Activated CD8-positive, alpha-beta memory T cell treated with anti-CD3 and anti-CD28 coated beads for 1 hour (primary cell): ENCODE data around the gene BHLHA15.

Experiments
- DNase-seq, 2 donors: peaks; one replicate each; pipeline ENCODE4 v3.0.0-alpha.2; 2020; ENCODE audit warnings: low read depth in 1 of 2; ENCODE audit errors: extremely low read depth in 1 of 2

The BHLHA15 gene

DNA sequence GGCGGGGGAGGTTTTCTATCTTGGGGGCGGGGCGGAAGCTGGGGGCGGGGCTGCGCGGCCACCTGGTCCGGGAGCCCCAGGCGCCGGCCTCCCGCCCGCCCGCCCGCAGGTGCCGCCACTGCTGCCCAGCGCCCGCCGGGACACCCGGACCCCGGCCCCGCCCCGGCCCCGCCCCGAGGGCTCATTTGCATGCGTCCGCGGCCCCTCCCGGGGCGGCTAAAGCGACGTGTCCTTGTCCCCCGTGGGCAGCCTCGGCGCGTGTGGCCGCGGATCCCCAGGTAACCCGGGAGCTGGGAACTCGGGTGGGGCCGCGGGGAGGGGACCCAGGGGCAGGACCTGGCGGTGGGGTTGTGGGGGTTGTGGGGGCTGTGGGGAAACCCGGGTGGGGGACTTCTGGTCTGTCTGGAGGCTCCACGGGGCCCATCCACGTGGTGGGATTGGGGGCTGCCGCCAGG is at the start of gene BHLHA15:
TSS of gene BHLHA15 (plus strand) at position 219 of the 455 bp plus-strand sequence. CDS start 871 bp downstream, outside the sequence.
- DNase-seq = peak in 1 of 2 donors; percentile 4

DNA sequence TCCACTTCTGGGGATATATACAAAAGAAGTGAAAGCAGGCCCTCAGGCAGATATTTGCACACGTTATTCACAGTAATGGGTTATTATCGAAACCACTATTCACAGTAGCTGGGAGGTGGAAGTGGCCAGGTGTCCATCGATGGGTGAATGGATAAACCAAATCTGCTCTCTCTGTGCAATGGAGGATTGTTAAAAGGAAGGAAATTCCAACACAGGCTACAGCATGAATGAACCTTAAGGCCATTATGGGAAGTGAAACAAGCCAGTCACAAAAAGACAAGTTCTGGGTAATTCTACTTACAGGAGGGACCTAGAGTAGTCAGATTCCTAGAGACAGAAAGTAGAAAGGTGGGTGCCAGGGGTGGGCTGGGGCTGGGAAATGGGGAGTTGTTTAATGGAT is 48.5 kb upstream of the BHLHA15 start:
- DNase-seq = no peak

DNA sequence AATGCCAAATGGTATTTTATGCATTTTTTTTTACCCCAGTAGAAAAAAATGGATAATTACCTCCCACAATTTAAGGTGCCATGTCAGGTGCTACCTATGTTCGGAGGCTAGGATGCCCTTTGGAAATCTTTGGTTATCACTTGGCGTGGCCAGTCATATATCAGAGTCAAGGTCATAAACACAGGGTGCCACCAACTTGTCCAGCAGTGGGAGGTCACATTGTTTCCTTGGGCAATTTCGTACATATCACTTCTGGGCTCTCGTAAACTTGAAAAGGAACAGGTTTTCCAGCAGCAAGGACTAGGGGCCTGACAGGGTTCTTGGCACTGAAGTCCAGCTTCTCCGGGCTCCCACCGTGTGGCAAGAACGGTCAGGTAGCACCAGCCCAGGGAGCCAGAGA is 48.0 kb upstream of the BHLHA15 start:
- DNase-seq = no peak

DNA sequence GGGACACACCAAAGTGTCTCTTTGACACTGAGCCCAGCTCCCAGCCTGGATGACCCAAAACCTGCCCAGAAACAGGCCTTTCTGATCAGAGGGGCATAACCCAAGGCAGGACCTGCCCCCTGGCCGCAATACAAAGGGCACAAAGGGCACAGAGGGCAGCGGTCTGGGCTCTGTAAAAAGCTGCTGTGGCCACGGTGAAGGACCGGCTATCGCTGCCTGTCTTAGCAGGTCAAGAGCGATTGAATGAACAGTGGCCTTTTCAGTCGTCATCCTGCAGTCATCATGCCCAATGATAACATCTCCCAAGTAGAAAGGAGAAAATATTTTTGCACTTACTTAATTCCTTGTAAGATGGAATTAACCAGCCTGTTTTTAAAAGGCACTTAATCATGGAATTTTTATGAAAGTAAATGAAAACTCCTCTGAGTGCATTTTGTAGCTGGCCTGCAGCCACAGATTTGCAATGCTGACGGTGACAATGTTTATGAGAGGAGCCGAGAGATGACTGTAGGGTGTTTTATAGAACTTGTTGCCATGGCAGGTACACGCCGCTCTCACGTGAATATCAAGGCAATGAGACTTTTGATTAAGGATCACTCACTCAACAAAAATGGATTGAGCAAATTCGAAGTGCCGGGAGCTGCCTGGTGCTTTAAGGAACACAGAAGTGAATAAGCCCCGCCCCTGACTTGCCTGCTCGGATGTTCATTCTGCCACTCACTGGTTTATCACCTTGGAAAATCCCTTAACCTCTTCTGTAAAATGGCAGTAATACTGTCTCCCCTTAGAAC is 47.3 kb upstream of the BHLHA15 start:
- DNase-seq = no peak

DNA sequence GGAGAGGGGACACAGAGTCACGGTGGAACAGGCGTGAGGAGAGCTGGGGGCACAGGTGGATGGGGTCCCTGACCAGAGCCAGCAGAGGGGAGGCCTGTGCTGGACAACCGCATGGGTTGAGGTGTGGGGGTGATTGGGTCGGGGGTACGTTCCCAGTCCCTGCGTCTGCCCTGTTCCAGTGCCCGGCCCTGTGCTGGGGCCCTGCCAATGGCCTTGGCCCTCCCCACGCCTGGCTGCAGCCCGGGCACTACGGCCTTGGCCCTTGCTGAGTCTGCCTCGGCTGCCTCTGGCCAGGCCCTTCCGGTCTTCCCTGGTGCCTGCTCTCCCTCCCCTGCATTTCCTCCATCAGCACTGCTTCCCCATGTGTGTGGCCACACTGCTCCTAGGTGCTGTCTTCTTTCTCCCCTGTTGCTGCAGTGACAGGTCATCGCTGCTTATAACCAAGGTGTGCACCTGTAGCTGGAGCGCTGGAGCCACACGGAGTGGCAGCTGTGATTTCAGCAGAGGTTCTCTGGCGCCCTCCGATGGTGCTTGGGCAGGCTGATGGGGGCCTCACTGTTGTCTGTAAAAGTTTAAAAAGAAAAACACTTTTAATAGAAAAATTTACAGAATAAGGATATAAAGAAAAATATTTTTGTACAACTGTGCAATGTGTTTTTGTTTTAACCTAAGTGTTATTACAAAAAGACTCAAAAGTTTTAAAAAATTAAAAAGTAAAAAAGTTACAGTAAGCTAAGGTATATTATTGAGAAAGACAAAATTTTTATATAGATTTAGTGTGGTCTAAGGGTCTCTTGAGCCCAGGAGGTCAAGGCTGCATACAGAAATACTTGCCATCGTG is 45.2 kb upstream of the BHLHA15 start:
- peak; percentile 7 to 24 for DNase-seq

DNA sequence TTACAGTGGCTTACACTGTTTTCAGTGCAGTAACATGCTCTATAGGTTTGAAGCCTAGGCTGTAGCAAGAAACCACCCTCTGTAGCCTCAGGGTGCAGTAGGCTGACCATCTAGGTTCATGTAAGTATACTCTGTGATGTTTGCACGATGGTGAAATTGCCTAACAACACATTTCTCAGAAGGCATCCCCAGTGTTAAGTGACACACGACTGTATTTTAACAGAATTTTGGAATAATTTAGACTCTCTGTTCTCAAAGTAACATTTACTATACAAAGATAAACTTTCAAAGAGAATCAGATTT is 44.6 kb upstream of the BHLHA15 start:
- no peak for DNase-seq

DNA sequence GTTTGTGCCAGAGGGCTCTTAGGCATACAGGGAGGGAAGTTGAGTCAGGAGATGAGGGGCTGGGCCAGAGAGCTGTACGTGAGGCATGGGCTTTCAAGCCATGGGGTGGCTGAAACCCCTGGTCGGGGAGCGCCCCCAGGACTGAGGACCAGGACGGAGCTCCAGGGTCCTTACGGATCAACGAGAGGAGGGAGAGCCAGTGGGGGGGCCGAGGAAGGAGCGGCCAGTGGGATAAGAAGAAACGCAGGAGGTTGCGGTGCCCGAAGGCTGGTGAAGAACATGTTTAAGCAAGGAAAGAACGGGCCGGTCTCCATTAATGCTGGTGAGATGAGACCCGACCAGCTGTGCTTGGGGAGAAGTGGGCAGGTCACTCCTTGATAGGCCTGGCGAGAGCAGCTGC is 43.6 kb upstream of the BHLHA15 start:
- DNase-seq = no peak

DNA sequence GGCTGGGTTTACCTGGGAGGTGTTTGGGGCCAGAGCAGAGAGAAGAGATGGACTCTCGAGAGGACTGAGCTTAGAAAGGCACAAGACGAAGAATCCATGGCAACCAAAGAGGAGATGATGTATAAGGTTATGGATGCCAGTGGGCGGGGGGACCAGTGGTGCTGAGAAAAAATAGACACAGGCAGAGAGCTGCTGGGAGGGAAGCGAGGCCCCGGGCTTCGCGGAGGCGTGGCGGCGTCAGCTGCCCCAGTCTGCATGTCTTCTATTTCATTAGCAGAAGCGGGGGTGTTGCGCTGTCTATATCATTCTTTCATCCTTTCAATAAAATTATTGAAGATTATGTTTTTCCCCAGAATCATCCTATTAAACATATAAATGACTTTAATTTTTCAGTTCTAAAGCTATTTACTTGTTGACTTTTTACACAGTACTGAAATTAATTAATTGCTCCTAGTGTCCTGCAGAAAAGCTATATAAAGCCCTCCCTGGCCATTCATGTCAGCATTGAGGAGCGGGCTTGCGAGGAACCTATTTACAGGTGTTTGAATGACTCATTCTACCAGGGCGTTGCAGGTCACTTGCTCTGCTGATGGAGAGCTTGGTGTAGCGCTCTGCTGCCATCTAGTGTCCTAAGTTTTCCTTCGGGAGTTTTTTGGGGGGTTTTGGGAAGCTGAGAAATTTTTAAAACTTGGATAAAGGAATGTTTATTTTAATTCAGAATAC is 42.9 kb upstream of the BHLHA15 start:
- DNase-seq = peak; percentile 30 to 32

DNA sequence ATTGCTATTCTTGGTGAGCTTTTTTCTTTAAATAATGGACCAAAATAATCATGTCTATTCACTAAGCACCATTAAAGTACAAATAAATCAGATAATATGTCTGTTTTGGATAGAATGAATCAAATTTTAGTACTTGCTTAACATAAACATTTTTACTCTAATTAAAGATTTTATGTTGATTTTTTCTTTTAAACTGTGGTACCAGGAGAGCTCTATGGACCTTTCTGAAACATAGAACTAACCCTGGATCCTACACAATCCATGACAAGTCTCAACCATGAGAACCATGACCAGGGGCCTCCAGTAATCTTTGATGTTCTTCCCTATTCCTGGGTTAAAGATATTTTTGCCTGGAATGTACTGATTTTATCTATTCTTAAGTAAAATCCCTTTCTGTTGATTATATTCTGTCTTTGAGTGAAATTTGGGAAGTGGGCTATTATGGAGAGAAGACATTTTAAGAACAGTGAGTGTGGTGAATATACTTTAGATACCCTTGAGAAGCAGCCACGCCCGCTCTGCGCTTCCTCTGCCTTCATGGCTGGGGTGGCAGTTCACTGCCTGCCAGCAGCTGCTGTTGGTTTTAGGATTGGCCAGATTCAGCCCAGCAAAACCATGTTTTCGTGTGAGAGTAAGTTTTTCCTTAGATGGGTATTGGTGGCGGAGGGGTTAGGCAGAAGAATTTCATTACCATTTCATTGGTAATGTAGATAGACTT is 42.2 kb upstream of the BHLHA15 start:
- DNase-seq = no peak

DNA sequence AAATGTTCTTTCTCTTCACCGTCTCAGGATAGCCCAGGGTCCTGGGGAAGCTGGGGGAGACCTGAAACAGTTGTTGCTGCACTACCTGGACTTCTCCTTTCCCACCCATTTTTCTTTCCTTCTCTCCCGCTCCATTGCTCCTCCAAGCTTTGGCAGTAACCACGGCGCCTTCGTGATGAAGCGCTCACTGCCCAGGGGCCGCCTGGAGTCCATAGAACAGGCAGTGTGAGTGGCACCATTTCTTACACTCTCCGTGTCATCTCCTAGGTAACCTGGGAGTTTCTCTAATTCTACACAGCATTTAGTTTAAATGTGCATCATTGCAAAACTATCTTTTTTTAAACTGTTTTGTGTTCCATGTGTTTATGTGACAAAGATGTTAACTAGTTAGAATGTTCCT is 40.3 kb upstream of the BHLHA15 start:
- DNase-seq = no peak

DNA sequence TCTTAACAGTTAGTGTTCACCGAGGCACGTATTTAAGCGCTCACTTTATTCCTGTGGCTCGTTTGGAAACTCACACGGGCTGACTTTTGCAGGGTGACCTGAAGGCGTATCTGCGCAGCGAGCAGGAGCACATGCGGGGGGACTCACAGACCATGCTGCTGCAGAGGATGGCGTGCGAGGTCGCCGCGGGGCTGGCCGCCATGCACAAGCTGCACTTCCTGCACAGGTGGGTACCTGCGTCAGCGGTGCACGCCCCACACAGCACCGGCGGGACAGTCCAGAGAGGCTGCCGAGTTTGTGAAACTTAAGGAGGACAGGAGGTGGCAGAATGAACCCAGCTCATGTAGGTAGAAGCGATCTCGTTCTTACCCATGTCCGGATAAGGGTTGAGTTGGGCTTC is 39.8 kb upstream of the BHLHA15 start:
- DNase-seq = no peak

DNA sequence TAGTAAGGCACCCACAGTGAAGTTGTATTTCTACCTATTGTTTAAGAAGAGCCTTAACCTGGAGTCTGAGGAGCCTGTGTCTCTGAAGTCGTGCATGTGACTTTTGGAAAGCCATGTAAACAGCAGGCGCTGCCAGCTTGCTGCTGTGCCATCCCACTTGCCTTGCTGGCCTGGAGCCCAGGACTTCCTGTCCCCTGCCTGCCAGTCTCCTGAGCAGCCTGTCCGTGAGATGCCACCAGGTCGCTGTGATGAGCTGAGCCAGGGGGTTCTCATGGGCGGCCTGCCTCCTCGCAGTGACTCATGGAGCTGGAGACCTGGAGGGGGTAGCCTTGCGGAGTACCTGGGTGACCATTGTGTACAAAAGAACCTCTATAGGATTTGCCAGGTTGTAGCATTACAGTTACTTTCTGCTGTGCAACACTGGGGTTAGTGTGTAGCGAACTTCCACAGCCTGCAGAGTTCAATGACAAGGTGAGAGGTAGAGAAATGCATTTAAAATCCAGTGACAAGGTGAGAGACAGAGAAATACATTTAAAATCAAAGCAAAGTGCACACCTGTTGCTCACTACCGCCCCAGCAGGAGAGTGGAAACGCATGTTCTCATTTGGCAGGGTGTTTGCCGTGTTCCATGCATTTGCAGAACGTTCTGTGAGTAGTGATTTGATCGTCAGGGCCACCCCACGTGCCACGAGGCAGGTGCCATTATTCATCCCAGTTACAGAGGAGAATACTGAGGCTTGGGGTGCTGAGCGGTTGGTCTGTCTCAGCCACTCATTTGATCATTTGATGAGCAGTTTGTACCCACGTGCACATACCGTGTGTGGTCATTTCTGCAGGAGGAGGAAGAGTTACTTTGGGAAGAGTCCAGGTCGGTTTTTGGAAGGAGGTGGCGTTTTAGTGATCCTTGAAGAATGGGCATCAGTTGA is 36.6 kb upstream of the BHLHA15 start:
- DNase-seq = no peak

DNA sequence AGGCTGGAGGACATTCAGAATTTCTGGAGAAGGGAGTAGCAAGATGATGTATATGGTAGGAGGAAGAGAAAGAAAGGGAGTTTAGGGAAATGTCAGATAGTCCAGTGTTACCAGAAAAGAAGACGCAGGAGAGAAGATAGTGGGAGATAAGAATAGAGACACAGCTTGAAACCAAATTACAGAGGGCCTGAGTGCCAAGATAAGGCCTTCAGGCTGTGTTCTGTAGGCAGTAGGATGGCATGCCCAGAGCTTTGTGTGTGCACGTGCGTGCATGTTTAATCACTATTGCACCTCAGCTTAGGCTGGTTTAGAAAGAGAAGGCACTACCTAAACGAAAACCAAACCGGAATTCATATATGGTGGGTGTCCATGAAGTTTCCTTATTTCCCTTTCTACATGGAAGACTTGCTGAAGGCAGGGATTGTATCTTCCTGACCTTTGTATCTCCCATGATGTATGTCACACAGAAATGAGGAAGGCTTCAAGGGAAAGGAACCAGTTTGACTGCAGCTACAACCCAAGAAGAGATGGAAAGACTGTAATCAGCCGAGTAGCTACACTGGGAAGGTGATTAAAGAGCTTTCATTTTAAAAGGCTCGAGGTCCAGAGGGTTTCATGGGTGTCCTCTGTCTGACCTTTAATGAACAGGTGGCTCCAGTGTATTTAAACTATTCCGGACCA is 35.8 kb upstream of the BHLHA15 start:
- DNase-seq = no peak

DNA sequence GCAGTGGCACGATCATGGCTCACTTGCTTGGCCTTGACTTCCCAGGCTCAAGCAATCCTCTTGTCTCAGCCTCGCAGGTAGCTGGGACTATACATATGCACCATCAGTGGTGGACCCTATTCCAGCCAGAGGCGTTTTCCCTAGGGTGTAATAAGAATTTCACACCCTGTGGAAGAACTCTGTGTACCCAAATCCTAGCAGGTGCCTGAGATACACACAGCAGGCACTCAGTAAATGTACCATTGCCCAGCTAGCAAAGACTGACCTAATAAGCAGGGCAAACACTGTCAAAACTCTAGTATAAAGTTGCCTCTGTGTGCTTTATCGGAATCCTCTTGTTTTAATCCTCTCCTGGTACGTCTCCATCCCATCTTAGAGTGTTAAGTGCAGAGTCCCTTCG is 33.7 kb upstream of the BHLHA15 start:
- DNase-seq = no peak

DNA sequence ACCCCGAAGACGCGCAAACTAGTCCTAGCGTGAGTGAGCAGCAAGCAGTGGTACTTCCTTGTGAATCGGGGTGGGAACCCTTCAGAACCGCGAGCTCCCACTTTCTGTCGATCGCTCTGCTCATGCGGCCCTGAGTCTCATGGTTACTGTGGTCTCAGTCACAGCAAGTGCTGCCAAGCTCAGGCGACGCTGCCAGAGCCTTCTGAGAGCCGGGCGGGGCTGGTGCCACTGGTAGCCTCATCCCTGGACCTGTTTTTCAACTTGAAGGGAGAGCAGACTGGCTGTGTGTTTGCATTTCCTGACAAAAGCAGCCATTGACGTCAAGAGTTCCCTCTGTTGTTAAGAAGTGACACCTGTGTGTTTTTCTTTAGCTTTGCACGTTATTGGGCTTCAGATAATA is 32.9 kb upstream of the BHLHA15 start:
- no peak for DNase-seq

DNA sequence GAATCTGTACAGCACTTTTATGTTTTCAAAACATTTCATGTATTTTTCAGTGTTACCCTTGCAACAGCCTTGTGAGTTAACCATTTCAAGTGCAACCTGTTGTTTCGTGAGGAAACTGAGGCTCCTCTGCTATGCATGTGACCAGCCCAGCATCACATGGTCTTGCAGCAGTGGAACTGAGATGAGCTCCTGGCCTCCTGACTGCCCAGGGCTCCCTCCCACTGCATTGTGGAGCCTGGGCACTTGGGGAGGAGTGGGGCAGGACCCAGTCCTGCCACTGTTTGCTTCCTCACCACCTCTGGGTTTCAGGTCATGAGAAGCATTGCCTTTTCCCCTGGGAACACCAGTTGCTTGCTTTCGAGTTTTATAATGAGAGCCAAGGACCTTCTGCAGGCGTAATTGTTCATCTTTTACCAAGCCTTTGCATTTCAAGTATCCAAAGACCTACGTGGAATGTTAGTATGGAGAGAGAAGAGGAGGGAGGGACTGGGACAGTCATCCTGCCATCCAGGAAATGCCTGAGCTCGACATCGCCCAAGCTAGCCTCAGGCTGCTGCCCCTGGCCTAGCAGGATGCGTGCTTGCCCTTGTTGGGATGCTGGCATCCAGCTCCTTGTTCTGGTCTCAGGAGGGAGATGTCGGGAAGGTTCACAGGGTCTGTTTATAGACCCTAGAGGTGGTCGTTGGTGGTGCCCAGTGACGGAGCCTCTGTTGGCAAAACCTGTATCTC is 32.3 kb upstream of the BHLHA15 start:
- no peak for DNase-seq

DNA sequence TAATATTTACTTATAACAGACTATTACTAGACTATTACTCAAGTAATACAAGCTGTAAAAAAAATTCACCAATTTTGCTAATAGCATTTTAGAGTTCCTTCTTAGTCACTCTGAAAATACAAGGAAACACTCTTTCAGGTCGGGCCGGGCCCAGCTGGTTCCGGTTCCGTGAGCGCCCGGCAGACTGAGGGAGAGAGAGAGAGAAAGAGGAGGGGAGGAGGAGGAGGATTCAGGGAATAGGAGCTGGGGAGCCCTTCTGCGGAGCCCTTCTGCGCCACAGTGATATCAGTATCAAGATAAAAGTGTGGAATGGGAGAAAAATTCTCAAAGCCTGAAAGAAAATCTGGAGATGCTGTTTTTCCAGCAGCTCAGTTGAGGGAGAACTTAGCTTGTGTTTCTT is 30.5 kb upstream of the BHLHA15 start:
- DNase-seq = no peak

DNA sequence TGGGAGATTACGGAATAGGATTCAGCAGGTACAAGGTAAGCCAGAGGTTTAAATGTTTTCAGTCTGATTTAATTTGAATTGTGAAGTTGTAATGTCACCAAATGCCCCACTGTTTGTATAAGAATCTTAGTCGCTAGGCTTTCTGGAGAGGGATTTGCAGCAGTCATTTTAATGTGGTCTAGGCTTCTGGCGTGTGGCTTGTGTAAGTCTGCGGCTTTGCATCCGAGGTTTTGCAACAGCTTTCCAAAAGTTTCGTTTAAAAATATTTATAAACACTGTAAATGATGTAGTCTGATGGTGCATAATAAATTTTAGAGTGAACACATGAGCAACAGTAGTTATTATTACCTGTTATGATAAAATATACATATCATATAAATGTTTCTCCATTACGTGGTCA is 26.1 kb upstream of the BHLHA15 start:
- DNase-seq = no peak
